ENCODE results near the gene POTEG. TPM values are rescaled to one million over a fixed set of nuclear protein-coding genes. Genes with fewer than 3 reads are reported as not detected.
"Not testable (repeated sequence)": the region's sequence is repeated elsewhere in the genome, so short reads cannot be mapped to it uniquely, and the experiment has no call there.

Gene POTEG
- total and polyA plus RNA-seq, 2 experiments from 2014 or later, result not detected

- WGBS, 2 experiments (ENCODE audit: low coverage in 1 of 2, low lambda C conversion rate in 2 of 2, missing lambda C conversion rate in 2 of 2), result 50 to 64% methylated on average over 8 to 10 of the region's 10 CpGs
- H3K9me2 ChIP-seq (ENCODE audit: insufficient read depth); H2AFZ ChIP-seq; H4K20me1 ChIP-seq (ENCODE audit: insufficient read depth); H3K27me3 ChIP-seq (replicated peaks; ENCODE audit: insufficient read depth); H3K9me3 ChIP-seq (ENCODE audit: low read depth); H3K4me3 ChIP-seq; H3K27ac ChIP-seq; H3K4me1 ChIP-seq (ENCODE audit: insufficient read depth); H3K4me2 ChIP-seq (ENCODE audit: unreplicated experiment); H3K36me3 ChIP-seq (ENCODE audit: low read depth); H3K9ac ChIP-seq; H3F3A ChIP-seq (ENCODE audit: insufficient read depth); H3K79me2 ChIP-seq (ENCODE audit: insufficient read depth); in situ Hi-C loops (cut with MboI); DNase-seq: not testable (repeated sequence)
Observed at GRCh38 chr14:19390230-19390629, 43.9 kb downstream of the POTEG start.

DNA sequence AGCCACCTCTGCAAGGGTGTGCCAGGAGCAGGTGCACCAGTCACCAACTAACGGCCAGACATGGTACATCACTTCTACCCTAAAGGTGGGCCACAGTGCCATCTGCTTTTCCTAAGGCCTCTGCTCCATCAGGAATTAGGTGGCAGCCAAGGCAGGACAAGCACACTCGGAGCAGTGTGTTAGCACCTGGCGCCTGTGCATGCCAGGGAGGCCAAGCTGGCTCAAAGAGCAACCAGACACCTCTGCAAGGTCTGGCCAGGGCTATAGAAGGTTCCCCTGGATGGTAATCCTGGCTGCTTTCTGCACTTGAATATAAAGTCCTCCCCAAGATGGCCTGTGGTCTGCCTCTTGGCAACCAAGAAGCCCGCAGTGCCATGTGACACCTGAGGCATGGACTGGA lies 45.4 kb downstream of the POTEG start:
- H3K9me2 ChIP-seq (ENCODE audit: insufficient read depth); H3K27me3 ChIP-seq (replicated peaks; ENCODE audit: insufficient read depth); H3K79me2 ChIP-seq (ENCODE audit: insufficient read depth); H3K4me2 ChIP-seq (ENCODE audit: unreplicated experiment); H3K9ac ChIP-seq; in situ Hi-C loops (cut with MboI); H3K9me3 ChIP-seq (ENCODE audit: low read depth); H2AFZ ChIP-seq; DNase-seq; H3K36me3 ChIP-seq (ENCODE audit: low read depth); H3F3A ChIP-seq (ENCODE audit: insufficient read depth); H3K27ac ChIP-seq; H4K20me1 ChIP-seq (ENCODE audit: insufficient read depth); H3K4me3 ChIP-seq; H3K4me1 ChIP-seq (ENCODE audit: insufficient read depth): not testable (repeated sequence)
- 21 to 31% methylated on average over 3 to 4 of the region's 4 CpGs for WGBS, 2 experiments (ENCODE audit: low coverage in 1 of 2, low lambda C conversion rate in 2 of 2, missing lambda C conversion rate in 2 of 2)

- 13 to 39% methylated on average over 7 of the region's 9 CpGs for WGBS, 2 experiments (ENCODE audit: low coverage in 1 of 2, low lambda C conversion rate in 2 of 2, missing lambda C conversion rate in 2 of 2)
- in situ Hi-C loops (cut with MboI); H3K27ac ChIP-seq; H3F3A ChIP-seq (ENCODE audit: insufficient read depth); H3K9me3 ChIP-seq (ENCODE audit: low read depth); H3K4me1 ChIP-seq (ENCODE audit: insufficient read depth); H3K4me2 ChIP-seq (ENCODE audit: unreplicated experiment); H3K4me3 ChIP-seq; H4K20me1 ChIP-seq (ENCODE audit: insufficient read depth); H3K9ac ChIP-seq; H2AFZ ChIP-seq; DNase-seq; H3K27me3 ChIP-seq (replicated peaks; ENCODE audit: insufficient read depth); H3K36me3 ChIP-seq (ENCODE audit: low read depth); H3K79me2 ChIP-seq (ENCODE audit: insufficient read depth); H3K9me2 ChIP-seq (ENCODE audit: insufficient read depth): not testable (repeated sequence)
Observed at GRCh38 chr14:19386996-19387395, 47.1 kb downstream of the POTEG start.

GRCh38 chr14:19386309-19386708 lies 47.8 kb downstream of the POTEG start:
- H3K27me3 ChIP-seq (replicated peaks; ENCODE audit: insufficient read depth); H3K9me3 ChIP-seq (ENCODE audit: low read depth); in situ Hi-C loops (cut with MboI); H3K4me3 ChIP-seq; H2AFZ ChIP-seq; H3K79me2 ChIP-seq (ENCODE audit: insufficient read depth); H3K9me2 ChIP-seq (ENCODE audit: insufficient read depth); H3K9ac ChIP-seq; H3F3A ChIP-seq (ENCODE audit: insufficient read depth); H3K36me3 ChIP-seq (ENCODE audit: low read depth); H3K27ac ChIP-seq; H4K20me1 ChIP-seq (ENCODE audit: insufficient read depth); DNase-seq; H3K4me1 ChIP-seq (ENCODE audit: insufficient read depth); H3K4me2 ChIP-seq (ENCODE audit: unreplicated experiment): not testable (repeated sequence)
- 25 to 36% methylated on average over 3 of the region's 7 CpGs for WGBS, 2 experiments (ENCODE audit: low coverage in 1 of 2, low lambda C conversion rate in 2 of 2, missing lambda C conversion rate in 2 of 2)

DNA sequence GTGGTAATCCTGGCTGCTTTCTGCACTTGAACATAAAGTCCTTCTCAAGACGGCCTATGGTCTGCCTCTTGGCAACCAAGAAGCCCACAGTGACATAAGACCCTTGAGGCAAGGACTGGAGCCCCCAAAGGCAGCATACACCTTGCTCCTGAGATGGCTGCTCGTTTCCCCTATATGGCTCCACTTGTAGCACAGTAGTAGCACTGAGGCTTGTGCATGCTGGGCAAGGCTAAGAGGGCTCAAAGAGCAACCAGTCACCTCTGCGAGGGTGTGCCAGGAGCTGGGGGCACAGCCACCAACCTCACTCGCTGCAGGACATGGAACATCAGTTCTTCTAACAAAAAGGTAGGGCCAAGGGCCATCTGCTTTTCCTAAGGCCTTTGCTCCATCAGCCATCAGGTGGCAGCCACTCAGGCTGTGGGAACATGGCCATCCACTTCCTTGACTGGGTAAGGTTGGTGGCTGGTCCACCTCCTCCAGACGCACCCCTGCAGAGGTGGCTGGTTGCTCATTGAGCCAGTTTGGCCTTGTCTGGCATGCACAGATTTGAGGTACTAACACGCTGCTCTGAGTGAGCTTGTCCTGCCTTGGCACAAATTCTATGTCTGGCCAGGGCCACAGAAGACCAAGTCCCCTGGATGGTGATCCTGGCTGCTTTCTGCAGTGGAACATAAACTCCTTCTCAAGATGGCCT lies 49.9 kb downstream of the POTEG start:
- in situ Hi-C loops (cut with MboI); H3K4me1 ChIP-seq (ENCODE audit: insufficient read depth): not testable (repeated sequence)

GRCh38 chr14:19383008-19383584 lies 51.0 kb downstream of the POTEG start:
- in situ Hi-C loops (cut with MboI); H3K36me3 ChIP-seq (ENCODE audit: low read depth): not testable (repeated sequence)

More for the DNA sequence above, 49.9 kb downstream of the POTEG start:
- H2AFZ ChIP-seq; H3K27me3 ChIP-seq (replicated peaks; ENCODE audit: insufficient read depth); H3K27ac ChIP-seq; H3F3A ChIP-seq (ENCODE audit: insufficient read depth); H3K9ac ChIP-seq; DNase-seq; H4K20me1 ChIP-seq (ENCODE audit: insufficient read depth); H3K36me3 ChIP-seq (ENCODE audit: low read depth); H3K9me3 ChIP-seq (ENCODE audit: low read depth); H3K4me2 ChIP-seq (ENCODE audit: unreplicated experiment); H3K79me2 ChIP-seq (ENCODE audit: insufficient read depth); H3K4me3 ChIP-seq; H3K9me2 ChIP-seq (ENCODE audit: insufficient read depth): not testable (repeated sequence)
- WGBS, 2 experiments (ENCODE audit: low coverage in 1 of 2, low lambda C conversion rate in 2 of 2, missing lambda C conversion rate in 2 of 2), result 12 to 22% methylated on average over 3 of the region's 6 CpGs

DNA sequence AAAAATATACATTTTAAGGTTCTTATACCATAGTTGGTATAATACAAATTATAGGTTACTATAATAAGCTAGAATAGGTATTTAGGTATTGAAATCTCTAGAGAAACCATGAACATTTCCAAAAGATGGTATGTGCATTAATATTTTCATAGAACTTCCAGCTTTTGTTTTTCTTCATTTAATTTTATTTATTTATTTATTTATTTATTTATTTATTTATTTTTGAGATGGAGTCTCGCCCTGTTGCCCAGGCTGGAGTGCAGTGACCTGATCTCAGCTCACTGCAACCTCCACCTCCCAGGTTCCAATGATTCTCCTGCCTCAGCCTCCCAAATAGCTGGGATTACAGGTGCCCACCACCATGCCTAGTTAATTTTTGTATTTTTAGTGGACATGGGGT lies 54.0 kb downstream of the POTEG start:
- H3K9me2 ChIP-seq (ENCODE audit: insufficient read depth); H3K4me3 ChIP-seq; H3K27ac ChIP-seq; in situ Hi-C loops (cut with MboI); H4K20me1 ChIP-seq (ENCODE audit: insufficient read depth); DNase-seq; H3K79me2 ChIP-seq (ENCODE audit: insufficient read depth); H3K9ac ChIP-seq; H3K4me1 ChIP-seq (ENCODE audit: insufficient read depth); H3K9me3 ChIP-seq (ENCODE audit: low read depth); H2AFZ ChIP-seq; H3K4me2 ChIP-seq (ENCODE audit: unreplicated experiment); H3K27me3 ChIP-seq (replicated peaks; ENCODE audit: insufficient read depth); H3K36me3 ChIP-seq (ENCODE audit: low read depth); H3F3A ChIP-seq (ENCODE audit: insufficient read depth): not testable (repeated sequence)
- WGBS, 2 experiments (ENCODE audit: low coverage in 1 of 2, low lambda C conversion rate in 2 of 2, missing lambda C conversion rate in 2 of 2), result 0% methylated on average over 1 of the region's 1 CpG

More at GRCh38 chr14:19383008-19383584, 51.0 kb downstream of the POTEG start:
- H3K9ac ChIP-seq; H3F3A ChIP-seq (ENCODE audit: insufficient read depth); H3K9me2 ChIP-seq (ENCODE audit: insufficient read depth); DNase-seq; H3K79me2 ChIP-seq (ENCODE audit: insufficient read depth); H4K20me1 ChIP-seq (ENCODE audit: insufficient read depth); H3K4me2 ChIP-seq (ENCODE audit: unreplicated experiment); H3K27me3 ChIP-seq (replicated peaks; ENCODE audit: insufficient read depth); H3K9me3 ChIP-seq (ENCODE audit: low read depth); H2AFZ ChIP-seq; H3K4me3 ChIP-seq; H3K27ac ChIP-seq; H3K4me1 ChIP-seq (ENCODE audit: insufficient read depth): not testable (repeated sequence)
- WGBS, 2 experiments (ENCODE audit: low coverage in 1 of 2, low lambda C conversion rate in 2 of 2, missing lambda C conversion rate in 2 of 2), result 15 to 46% methylated on average over 3 of the region's 6 CpGs
